Heart left ventricle (tissue), 13 donors: ENCODE data around the gene TJP1.

Experiments used
- POLR2A ChIP-seq, 2 donors: fragments of 450-650 bp; IDR thresholded peaks; one replicate each; pipeline ENCODE4 v1.6.1; 2017; ENCODE audit warnings: antibody characterized with exemption in 2 of 2, mild to moderate bottlenecking in 2 of 2, moderate library complexity in 2 of 2
- TF ChIP-seq, protein P1 (sequence below), 12 donors: fragments of 200-600 bp; sonication (generic) in 4 of 12; IDR thresholded peaks; one replicate each; pipeline versions ENCODE4 v1.5.0 to v1.8.0; 2018 to 2022; ENCODE audit warnings: antibody characterized with exemption in 12 of 12, mild to moderate bottlenecking in 5 of 12
- donor health status: ischemic (EF 13 %, LVEDD 7.1; RV severe dilation, severe dysfunction).
- donor health status: DM: no; HTN: yes; CAD: no.
- donor health status: DM: no; HTN: no; CAD: no.
- donor health status: ischemic (EF 25% LVEDD 6.9; RV normal size, moderate dysfunction).
- donor health status: ischemic (EF 25% LVEDD 5.7; RV mildly dilated, moderate dysfunction).
- donor health status: ischemic (EF 35%, LVEDD 5.7; RV mildly dilated, moderate dysfunction).
- donor health status: nonischemic (EF 11% LVEDD 7.7; RV severe dilation, severe dysfunction).
- donor health status: DM: yes; HTN: yes; CAD: no.
- donor health status: PGD.
- donor health status: ischemic (EF 29% LVEDD 5.4; RV normal size, mild dysfunction).
- donor health status: nonischemic (EF 23%, LVEDD 6.1; RV moderate dilation, normal function).

DNA sequence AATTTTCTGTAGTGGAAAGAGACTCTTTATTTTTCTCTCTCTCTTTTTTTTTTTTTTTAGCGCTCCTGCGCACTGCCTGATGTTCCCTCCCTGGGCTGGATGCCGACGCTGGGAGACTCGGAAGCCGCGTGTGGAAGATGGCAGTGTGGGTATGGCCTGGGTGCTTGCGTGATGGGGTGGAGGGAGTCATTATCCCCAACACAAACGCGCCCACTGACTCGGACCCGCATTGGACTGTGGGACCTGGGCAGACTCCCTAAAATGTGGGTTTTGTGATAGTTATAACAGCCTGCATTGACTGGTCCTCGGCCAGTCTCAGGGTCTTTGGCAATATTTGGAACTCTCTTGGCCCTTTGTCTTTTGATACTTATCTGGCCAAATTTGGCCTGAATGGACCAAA lies 157.9 kb downstream of the TJP1 start:
- TF ChIP-seq, protein P1, sequence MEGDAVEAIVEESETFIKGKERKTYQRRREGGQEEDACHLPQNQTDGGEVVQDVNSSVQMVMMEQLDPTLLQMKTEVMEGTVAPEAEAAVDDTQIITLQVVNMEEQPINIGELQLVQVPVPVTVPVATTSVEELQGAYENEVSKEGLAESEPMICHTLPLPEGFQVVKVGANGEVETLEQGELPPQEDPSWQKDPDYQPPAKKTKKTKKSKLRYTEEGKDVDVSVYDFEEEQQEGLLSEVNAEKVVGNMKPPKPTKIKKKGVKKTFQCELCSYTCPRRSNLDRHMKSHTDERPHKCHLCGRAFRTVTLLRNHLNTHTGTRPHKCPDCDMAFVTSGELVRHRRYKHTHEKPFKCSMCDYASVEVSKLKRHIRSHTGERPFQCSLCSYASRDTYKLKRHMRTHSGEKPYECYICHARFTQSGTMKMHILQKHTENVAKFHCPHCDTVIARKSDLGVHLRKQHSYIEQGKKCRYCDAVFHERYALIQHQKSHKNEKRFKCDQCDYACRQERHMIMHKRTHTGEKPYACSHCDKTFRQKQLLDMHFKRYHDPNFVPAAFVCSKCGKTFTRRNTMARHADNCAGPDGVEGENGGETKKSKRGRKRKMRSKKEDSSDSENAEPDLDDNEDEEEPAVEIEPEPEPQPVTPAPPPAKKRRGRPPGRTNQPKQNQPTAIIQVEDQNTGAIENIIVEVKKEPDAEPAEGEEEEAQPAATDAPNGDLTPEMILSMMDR (IDR thresholded peaks at IDR 0.05) = no peak
- TF ChIP-seq POLR2A (IDR thresholded peaks at IDR 0.05) = no peak
